ENCODE results near the gene ARHGAP10.

ARHGAP10 gene

DNA sequence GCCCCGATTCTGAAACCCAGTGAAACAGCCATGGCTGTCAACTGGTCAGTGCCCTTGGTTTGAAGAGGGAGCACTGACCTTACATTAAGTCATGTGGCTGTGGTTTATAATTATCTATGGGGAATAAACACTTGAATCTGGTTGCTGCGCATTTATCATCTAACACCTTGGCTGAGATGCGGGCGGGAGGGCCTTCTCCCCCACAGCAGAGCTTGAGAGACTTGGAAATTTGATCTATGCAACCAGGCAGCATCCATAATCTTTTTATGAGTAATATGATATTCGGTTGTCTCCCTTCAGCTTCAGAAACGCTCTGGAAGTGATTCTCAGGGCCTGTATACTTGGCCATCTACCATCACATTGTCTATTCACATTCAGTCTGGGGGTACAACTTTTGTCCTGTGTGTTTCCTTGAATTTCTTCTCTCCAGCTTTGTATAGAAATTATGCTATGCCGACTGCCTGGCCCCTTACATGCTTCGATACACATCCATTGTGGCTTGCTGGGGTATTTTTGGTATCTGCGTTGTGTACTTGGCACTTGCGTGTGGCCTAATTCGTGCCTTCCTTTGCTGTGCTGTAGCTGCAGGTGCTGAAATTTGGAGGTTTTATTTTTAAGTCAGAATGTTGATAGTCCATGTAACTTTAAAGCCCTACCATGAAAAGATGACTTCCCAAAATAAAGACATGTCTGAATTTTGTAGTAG, 321.6 kb downstream of the ARHGAP10 start:
- no peak for DNase-seq

DNA sequence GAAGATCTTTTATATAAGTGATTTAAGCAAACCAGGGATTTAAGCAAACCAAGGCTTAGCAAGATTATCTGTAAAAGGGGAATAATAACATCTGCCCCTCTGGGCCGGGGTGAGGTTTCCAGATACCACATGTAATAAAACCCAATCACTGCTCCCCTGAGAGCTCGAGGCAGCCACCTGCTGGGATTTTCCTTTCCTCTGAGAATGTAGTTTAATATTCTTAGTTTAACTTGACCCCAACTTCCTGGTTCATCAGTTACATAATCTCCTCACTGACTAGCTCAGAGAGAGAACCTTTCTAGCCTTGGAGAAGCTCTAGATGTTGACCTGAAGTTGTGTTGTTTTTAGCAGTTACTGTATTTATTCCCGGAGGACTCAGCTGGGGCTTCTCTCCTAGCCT, 322.4 kb downstream of the ARHGAP10 start:
- DNase-seq = no peak

DNA sequence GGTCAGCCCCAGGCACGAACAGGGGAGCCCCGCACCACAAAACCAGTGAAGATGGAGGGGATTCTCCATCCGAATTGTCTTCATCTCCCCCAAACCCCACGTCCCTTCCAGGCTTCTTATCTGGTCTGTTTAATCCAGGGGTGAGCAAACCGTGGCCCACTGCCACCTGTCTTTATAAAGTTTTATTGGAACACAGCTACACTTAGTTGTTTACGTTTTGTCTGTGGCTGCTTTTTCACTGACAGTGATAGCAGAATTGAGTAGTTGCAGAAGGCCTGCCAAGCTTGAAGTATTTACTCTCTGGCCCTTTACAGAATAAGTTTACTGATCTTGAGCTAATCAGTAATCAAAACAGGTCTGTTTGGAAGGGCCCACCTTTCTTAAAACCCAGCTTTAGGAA, 324.0 kb downstream of the ARHGAP10 start:
- no peak for DNase-seq

DNA sequence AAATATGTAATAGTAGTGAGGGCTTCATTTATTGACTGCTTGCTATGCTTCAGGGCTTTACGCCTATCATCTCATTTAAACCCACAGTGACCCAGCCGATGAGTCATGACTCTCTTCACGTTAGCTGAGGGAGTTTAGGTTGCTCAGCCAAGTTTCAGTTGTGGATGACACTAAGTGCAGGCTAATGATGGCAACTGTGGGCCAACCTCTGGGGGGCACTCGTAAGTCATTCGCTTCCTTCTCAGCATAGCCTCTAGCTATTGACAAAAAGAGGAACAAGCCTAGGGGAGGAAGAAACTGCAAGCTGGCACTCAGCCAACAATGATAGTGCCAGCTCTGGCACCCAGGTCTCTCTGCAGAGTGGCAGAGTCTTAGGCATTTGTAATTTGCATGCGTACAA, 325.0 kb downstream of the ARHGAP10 start:
- peak; percentile 41 to 46 for DNase-seq

DNA sequence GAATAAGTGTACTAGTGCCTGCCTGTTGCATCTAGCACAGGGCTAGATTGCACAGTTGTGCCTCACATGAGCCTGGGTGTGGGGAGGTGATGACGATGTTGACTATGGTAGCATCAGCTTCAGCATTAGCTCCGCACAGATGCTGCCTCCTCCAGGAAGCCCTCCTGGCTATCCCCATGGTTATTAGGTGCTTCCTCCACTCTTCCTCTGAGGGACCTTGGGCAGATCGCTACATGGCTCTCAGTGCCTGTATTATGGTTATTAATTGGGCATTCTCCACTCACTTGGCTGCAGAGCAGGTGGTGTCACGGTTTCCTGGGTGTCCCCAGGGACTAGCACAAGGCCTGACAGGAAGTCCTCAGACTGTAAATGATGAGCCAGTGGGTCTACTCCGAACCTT, 325.6 kb downstream of the ARHGAP10 start:
- no peak for DNase-seq

DNA sequence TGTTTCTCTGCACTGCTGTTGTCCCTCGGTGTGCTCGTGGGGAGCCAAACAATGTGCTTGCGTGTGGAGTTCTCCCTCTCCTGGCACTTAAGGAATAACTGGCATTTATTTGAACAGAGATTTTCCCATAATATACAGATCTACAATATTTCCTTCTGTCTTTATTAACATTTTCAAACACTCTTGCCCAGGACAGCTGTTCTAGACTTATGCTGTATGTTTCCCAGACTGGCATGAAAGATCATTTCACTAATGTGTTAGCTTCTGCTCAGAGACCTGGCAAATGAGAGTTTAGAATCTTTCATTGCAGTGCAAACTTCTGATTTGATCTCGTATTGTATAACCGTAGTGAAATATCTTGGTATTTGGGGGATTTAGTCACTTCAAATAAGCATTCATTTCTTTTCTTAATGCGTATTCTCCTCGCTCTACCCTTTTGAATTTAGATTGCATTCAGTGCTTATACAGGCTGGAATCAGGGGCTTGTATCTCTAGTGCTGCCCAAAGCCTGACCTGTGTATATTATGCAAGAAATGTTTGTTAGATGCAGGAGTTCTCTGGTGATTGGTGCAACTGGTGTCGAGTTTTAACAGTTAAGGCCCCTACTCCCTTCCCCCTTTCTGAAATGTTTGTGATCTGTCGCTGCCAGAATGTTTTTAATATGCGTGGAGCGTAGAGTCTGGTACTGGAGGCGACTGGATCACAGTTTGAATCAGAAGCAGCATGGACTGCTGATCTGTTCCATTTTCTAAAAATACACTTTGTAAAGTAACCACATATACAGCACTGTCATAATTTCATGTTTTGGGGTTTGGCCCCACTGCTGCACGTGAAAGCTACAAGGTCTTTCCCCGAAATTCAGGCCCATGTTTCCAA, 326.3 kb downstream of the ARHGAP10 start:
- DNase-seq = no peak

DNA sequence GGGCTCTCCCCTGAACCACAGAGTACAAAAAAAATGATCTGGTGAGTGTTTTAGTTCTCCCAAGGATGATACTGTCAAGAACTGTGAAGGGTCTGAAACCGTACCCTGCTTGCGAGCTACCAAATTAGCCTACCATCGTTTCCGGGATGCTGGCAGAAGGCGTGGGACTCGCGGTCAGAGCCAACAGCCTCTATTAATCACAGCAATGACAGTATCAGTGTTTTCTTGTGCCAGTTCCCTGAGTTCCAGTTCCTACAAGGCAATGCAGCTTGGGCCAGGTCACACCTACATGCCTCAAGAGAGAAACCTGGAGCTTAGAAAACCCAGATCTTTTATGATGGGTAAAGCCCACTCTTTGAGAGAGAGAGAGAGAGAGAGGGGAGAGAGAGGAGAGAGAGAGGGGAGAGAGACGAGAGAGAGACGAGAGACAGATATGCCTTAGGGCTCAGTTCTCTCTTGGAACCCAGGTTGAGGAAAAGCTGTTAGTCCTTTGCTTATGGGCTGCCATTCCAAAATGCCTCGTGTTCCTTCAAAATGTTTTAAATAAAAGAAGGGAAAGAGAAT, 327.8 kb downstream of the ARHGAP10 start:
- no peak for DNase-seq

DNA sequence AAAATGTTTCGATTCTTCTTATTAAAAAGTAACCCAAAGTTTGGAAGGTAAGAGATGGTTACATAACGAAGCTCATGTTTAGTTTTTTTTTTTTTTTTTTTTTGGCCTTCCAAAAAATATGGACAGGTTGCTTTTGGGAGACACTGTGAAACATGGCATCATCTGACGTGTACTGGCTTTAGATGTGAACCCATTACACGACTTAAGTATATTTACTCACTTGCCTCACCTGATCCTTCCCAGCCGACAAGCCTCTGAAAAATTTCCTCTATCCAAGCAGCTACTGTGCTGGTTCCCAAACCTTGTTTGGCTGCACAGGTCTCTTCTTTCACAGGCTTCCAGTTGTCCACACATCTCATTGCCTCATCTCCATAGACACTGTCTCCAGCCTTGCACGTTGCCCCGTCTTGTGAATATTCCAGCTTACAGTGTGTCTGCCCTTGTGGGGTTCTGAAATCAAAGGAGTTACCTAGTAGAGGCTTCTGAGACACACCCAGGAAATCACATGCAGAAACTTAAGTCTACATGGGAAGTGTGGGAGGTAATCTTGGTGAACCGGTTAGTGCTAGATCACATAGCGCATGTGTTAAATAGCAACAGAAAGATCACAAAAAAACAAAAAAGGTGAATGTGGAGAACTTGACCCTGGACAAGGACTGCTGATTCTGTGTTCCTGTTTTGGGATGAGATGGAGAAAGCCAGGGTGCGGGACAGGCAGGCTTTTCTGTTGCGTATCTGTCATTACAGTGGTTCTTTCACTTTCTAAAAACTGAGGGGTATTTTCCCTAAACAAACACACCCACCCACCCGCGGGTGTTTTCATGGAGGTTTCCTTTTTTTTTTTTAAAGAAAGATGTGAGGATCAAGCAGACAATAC, 328.6 kb downstream of the ARHGAP10 start:
- DNase-seq = peak in 1 of 2 experiments; percentile 5

DNA sequence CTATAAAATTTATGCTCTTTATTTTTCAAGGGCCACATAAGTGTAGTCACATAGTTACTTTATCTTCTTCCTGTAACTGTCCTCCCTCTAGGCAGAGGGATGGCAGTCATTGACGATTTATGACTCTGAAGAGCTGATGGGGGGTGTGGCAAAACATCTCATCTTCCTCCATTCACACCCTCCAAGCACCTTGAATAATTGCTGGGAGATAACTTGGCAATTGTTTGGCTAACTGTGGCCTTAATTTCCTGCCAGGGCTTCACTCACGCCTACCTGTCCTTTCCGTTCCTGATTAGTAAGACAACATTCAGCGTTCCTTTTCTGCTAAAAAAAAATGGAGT, 329.2 kb downstream of the ARHGAP10 start:
- no peak for DNase-seq

DNA sequence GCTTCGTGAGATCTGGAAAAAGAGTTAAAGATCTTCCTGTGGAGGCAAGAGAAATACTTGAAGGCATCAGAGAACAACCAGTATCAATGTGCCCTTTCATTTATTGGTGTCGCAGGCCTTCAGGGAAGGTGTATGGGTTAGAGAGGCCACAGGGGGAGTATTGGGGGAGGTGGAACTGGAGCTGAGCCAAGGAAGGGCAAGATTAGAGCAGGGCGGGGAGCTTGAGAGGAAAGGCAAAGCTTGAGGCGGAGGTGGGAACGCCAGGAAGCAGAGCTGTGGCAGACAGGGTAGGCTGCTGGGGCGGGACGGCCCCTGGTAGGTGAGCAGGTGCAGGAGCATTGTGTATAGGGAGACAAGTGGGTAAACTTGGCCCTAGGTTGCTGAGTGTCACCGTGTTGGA, 329.9 kb downstream of the ARHGAP10 start:
- no peak for DNase-seq

DNA sequence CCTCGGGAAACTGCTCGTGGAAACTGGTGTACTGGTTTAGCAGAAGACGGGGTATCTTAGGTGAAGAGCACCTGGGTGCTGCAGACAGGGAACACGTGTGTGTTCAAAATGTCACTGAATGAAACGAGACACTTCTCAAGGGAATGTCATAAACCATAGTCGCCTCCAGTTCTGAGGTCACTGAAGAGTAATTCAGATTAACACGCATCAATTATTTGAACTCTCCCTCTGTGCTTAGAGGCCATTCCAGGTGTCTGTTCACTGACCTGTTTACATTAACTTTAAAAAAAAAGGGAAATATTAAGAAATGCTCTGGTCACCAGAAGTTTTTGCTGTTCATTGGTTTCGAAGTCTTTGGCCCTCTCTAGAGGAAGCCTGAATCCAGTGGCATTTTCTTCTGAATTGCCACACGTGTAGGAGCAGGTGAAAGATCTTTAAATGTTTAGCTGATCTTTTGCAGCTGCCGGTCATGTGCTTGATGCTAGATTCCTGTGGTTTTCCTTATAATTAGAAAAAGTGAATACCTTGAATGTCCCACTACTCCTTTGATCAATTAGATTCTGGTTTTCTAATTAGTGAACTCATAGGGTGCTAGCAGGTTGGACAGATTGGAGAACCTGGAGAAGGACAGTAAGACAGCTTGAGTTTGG, 330.5 kb downstream of the ARHGAP10 start:
- no peak for DNase-seq

DNA sequence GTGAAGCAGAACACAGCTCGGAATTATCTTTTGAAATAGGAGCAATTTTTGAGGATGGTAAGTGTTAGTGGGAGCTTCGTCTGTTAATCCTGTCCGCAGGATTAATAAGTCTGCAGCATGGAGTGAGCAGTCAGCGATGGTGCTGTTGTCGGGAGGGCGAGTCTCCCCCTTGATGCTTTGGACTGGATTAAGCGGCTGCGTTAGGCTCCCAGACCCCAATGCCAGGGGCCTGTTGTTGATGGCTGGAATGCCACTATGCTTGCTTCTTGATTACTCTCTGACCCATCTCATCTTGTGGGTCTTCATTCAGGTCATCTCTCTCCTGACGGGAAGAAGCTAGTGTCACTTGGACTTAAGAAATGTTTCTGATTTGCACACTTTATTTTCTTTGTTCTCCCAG, 332.6 kb downstream of the ARHGAP10 start:
- DNase-seq = no peak

DNA sequence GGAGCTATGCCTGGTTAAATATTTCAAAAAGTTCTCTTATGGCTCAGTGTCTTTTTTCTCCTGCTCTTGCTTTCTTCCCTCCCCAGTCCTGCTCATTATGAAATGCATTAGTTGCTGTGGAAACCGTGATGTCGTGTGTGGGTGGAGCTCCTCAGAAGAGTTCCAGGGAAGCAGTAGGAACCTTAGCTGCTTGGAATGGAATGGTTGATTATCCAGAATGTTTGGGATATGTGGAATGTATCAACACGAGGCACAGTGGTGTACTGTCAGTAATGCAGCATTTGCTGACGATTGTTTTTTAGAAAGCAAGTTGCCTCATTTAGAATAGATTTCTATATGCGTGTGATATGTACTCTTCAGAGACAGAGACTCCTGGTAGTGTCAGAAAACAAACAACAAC, 333.2 kb downstream of the ARHGAP10 start:
- DNase-seq = no peak

DNA sequence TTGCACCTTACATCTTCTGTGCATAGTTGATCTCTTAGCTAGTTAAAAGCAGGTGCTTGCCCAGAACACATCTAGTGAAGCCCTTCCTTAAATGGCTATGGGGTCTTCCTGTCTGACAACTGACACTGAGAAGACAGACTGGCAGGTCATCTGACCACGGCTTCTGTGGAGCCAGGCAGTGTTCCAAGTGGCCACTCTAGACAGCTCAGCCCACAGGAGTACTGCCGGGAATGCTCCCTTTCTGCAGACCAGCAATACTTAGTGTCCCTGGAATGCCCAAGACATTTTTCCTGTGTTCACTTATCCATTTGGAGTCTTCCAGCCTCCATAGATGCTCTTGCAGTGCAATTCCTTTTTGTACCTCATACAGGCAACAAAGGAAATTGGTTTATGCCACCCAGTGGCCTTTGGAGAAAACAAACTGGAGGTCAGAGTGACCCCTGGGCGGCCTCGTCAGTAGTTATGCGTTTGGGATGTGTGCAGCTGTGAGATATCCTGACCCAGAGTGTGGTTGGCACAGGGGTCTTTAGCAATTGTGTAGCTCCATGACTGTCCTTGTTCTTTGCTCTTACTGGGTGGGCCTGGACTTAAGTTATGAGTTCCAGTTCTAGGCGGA, 335.5 kb downstream of the ARHGAP10 start:
- no peak for DNase-seq

DNA sequence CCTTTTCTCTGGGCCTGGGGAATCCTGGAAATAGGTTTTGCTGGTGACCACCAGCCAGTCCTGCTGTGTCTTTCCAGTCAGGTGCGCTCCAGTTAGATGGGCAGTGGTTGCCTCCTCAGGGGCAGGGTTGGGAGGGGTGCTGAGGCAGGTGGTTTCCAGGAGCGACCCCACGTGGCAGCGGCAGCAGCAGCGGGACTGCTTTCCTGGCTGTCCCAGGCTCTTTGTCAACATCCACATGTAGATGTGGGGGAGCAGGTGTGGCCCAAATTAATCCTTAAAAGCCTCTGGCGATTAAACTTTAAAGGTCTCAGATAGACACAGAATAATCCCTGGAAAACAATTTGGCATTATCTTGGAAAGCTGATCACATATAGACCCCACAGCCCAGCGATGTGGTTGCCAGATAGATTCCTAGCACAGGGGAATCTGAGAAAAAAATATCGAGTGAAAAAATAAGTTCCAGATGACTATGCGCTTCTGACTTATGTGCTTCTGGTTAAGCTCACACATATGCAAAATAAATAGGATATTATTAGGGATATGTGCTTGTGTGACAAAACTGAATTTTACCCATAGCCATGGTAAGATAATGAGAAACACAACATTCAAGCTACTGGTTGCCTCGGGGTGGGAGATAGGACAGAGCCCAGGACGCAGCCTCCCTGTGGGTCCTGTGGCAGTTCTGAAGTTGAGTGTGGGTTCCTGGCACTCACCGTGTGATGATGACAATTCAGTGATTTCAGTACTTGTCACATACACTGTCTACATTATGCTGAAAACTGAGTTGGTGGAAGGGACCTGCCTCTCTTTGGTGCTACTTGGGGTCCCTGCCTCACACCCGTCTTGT, 336.4 kb downstream of the ARHGAP10 start:
- DNase-seq = no peak

DNA sequence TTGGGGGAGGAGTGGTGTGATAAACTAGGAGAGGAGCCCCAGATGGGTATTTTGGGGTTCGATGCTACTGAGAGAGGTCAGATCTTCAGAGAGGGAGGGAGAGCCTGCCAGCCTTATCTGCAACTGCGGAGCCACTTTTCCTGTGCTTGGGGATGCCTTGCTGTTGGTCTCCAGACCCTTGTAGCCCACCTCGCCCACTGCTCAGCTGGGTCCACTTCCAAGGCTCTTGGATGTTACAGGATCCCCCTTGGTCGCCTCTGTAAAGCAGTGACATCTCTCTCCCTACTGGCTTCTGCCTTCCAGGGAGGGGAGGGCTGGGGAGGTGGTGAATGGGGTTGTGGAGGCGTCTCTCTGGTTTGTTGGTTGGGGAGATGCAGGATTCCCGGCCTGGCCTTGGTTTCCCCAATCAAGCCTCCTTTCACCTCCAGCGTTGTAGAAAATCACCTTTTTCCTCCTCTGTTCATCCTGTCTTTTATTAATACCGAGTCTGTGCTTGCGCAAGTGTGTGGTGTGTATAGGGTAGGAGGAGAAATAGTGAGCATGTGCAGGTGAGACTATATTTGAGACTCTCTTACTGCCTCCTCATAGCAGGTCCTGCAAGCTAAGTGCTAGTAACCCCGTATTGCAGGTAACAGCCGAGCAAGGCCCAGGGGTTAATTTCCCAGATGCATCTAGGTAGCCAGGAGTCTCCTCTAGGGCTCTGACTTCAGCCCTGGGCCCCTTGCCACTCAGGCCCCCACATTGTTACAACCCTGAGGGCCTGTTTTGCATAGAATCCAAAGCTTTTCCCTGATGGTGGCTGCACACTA, 337.4 kb downstream of the ARHGAP10 start:
- DNase-seq = no peak

DNA sequence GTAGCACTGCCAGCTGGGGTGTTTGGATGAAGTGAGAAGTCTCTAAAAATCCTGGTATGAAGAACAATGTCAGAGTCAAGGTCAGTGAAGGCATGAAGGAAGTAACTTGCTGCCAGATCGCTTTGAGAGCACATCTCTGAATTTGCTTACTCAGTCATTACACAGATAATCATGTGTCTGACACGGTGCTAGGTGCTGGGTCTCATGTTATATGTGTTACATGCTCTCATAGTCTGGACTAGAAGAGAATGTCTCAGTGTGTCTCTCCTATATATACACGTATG, 337.9 kb downstream of the ARHGAP10 start:
- no peak for DNase-seq

DNA sequence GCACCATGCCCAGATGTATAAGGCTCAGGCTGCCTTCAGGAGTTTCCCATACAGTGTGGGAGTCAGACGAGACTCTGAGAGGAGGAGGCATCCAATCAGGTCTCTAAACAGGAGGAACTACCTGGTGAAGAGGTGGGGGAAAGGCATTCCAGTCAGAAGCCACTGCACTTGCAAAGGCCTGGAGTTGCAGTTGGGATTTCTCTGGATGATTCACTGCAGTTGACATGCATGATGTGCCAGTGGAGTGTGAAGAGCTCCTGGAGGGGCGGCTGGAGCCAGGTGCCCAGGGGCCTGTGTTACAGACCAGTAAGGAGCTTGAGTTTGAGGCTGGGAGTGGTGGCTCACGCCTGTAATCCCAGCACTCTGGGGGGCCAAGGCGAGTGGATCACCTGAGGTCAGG, 339.1 kb downstream of the ARHGAP10 start:
- no peak for DNase-seq

DNA sequence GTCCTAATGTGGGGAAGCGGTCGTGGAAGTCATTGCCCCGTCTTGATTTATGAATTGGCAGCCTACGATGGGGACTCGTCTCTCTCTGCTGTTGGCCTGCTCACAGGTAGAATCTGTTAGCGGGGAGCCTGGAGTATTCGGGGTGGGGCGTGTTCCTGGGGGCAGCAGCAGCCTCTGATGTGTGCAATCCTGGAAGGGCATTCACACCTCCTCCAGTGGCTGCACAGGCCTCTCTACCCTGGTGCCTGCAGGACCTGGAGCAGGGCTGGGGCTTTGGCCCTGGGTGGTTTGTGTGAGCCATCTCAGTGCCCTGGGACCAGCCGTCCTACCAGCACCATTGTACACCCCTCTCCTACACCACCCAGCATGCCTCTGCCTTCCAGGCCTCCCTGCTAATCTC, 340.9 kb downstream of the ARHGAP10 start:
- no peak for DNase-seq

DNA sequence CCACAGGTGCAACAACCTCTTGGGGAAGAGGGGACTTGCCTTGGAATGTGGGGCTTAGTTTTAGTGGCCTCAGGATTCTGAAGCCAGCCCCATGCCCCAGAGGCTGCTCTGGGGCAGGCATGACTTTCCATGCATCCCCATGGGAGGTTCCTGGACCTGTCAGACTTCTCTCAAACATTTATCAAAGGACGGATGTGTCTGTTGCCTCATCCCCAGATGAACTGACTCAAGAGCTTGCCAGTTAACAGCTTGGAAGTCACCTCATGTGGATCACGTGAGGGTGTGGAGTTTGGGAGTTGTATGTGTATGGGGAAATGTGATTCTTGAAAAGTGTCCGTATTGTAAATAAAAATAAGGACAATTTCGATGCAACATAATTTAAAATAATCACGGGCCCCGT, 341.5 kb downstream of the ARHGAP10 start:
- no peak for DNase-seq

DNA sequence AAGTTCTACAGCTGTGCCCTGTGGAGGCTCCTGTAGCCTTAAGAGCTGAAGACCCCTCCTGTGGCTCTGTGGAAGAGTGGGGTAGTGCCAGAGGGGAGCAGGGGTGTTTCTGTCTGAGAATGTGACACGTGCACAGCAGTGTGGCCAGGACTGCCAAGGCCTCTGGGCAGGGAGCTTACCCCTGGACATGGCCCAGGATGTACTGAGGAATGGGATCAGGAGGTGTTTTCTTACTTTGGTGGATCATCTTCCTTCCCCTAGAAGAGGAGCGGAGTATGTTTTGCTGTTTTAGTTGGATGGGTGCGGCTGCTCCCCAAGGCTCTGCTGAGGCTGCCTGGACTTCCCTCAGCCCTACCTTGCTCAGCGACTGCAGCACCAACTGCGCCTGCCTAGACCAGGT, 342.6 kb downstream of the ARHGAP10 start:
- no peak for DNase-seq

All from activated CD4-positive, alpha-beta T cell treated with anti-CD3 and anti-CD28 coated beads, Interleukin-2, amount 50 U/mL, for 4 hours (primary cell).